Gastroesophageal sphincter (tissue), 4 donors: ENCODE results near the gene DYRK2. TPM values are rescaled to one million over a fixed set of nuclear protein-coding genes. Genes with fewer than 3 reads are reported as not detected.

Experiments used
- ATAC-seq: fragments of 150-250 bp; one replicate; pipeline ENCODE4 v1.9.1; 2016; ENCODE audit warnings: mild to moderate bottlenecking, moderate library complexity
- H3K27ac ChIP-seq, 4 donors: fragments of 200-600 bp; sonication (generic) in 3 of 4; 1 replicate in 3 of 4; 2 replicates in 1 of 4; pipeline ENCODE4 v1.5.1; 2016 to 2019
- H3K27me3 ChIP-seq: fragments of 200-600 bp; sonication (generic); one replicate; pipeline ENCODE4 v1.5.1; 2019
- H3K36me3 ChIP-seq, 2 donors: fragments of 200-600 bp; sonication (generic); one replicate each; pipeline ENCODE4 v1.5.1; 2019; ENCODE audit warnings: control low read depth in 1 of 2
- H3K4me1 ChIP-seq, 3 donors: fragments of 200-600 bp; sonication (generic); 1 replicate in 2 of 3; 2 replicates in 1 of 3; pipeline ENCODE4 v1.5.1; 2016 to 2019; ENCODE audit warnings: control low read depth in 2 of 3
- H3K4me3 ChIP-seq, 2 donors: fragments of 200-600 bp; sonication (generic); one replicate each; pipeline ENCODE4 v1.5.1; 2019; ENCODE audit warnings: mild to moderate bottlenecking in 1 of 2, moderate library complexity in 1 of 2
- H3K9me3 ChIP-seq, 3 donors: fragments of 200-600 bp; sonication (generic); one replicate each; pipeline ENCODE4 v1.5.1; 2017 to 2019; ENCODE audit warnings: control low read depth in 2 of 3
- EP300 ChIP-seq: sonication (generic); formaldehyde crosslinking; IDR thresholded peaks from one replicate; pipeline ENCODE4 v1.6.1; 2017; ENCODE audit warnings: antibody characterized with exemption, mild to moderate bottlenecking
- POLR2A ChIP-seq, 2 donors: fragments of 450-650 bp; IDR thresholded peaks; one replicate each; pipeline ENCODE4 v1.6.1; 2017; ENCODE audit warnings: antibody characterized with exemption in 2 of 2, mild to moderate bottlenecking in 2 of 2, moderate library complexity in 1 of 2
- POLR2AphosphoS5 ChIP-seq: sonication (generic); formaldehyde crosslinking; IDR thresholded peaks from one replicate; pipeline ENCODE4 v1.6.1; 2017; ENCODE audit warnings: antibody characterized with exemption
- WGBS, 2 donors: methylation state at CpG; one replicate each; pipeline ENCODE4 v1.1.5; 2018; ENCODE audit warnings: low coverage in 1 of 2; 5-methylcytosine and 5-hydroxymethylcytosine counted together
- total RNA-seq, 4 donors: library from RNA; depleted of rRNA; stranded (reverse); fragments of >200 nt; gene quantifications; one replicate each; pipeline ENCODE4 v1.1.0, GENCODE V29; 2016
- TF ChIP-seq, protein P1 (sequence below), 4 experiments: fragments of 200-600 bp in 2 of 4; fragments of 450-650 bp in 2 of 4; sonication (generic) in 1 of 4; IDR thresholded peaks; one replicate each; pipeline ENCODE4 v1.5.1; 2017 to 2019; ENCODE audit warnings: antibody characterized with exemption in 4 of 4, mild to moderate bottlenecking in 2 of 4, moderate library complexity in 2 of 4

The DYRK2 gene
- total RNA-seq, 4 donors from 2014 or later: 24.0 to 58.2 (median 32.2) TPM

DNA sequence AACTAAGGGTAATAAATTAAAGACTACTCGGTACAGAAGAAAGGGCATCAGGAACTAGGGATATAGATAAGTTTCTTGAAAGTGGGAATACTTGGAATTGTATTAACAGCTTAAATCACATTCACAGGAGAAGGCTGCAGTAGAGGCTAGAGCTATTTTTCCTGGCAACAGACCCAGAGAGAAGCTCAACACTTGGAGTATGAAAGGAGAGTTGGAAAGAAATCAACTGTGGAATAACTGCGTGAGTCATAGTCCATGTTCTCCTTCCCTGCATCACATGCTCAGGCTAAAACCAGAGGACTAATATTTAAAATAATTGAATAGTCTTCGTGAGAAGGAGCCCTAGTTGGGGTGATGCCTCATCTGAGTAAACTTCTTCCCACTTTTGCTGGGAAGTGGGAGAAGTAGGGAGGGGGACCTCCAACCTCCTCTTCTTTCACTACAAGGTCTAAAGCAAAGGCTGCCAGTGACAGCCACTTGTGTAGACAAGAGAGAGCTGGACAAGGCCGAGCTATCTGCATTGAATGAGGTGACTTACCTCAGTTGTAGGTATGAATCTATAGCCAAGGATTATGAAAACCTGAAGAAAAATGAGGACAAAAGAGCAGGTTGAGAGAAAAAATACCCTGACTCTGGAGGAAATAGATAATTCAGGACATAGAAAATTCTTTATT, 32.7 kb downstream of the DYRK2 start:
- peak; percentile 91 for ATAC-seq
- no peaks in the 10 kb centered on the region for H3K36me3 ChIP-seq
- peaks cover 0 to 25% (median 5%) of the 10 kb centered on the region in 3 donors for H3K4me1 ChIP-seq
- WGBS, 2 donors: 10 to 20% methylated on average over 3 of the region's 4 CpGs
- TF ChIP-seq POLR2AphosphoS5: peak; percentile 82
- TF ChIP-seq, protein P1, sequence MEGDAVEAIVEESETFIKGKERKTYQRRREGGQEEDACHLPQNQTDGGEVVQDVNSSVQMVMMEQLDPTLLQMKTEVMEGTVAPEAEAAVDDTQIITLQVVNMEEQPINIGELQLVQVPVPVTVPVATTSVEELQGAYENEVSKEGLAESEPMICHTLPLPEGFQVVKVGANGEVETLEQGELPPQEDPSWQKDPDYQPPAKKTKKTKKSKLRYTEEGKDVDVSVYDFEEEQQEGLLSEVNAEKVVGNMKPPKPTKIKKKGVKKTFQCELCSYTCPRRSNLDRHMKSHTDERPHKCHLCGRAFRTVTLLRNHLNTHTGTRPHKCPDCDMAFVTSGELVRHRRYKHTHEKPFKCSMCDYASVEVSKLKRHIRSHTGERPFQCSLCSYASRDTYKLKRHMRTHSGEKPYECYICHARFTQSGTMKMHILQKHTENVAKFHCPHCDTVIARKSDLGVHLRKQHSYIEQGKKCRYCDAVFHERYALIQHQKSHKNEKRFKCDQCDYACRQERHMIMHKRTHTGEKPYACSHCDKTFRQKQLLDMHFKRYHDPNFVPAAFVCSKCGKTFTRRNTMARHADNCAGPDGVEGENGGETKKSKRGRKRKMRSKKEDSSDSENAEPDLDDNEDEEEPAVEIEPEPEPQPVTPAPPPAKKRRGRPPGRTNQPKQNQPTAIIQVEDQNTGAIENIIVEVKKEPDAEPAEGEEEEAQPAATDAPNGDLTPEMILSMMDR (IDR thresholded peaks at IDR 0.05): no peak
- no peak overlapping the region for H3K4me3 ChIP-seq
- H3K27ac ChIP-seq: peak overlapping the region; percentile 55 to 79 (median 62)
- no peaks in the 10 kb centered on the region for H3K9me3 ChIP-seq
- no peaks in the 10 kb centered on the region for H3K27me3 ChIP-seq

DNA sequence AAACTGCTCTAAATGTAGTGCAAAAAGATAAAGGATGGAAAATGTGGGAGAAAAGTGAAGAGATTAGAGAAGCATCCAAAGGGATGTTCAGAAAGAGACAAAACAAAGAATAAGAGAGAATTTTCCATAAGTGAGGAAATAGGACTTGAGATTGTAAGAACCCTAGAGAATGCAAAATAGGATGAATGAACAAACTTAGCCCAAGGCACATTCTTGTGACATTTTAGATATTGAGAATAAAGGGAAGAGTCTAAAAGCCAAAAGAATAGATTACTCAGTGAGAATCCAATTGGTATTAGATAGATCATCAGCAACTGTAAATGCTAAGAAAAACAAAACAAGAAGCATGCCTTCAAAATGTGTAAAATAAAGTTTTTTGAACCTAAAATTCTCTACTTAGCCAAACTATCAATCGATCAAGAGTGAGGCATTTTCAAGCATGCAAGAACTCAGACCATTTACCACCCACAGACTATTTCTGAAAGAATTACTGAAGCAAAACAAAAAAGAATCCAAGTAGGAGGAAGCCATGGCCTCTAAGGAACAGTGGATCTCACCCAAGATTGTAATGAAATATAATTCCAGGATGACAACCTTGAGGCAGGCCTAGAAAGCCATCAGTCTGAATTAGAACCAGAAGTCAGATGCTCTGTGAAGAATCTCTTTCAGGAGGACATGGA, 33.5 kb downstream of the DYRK2 start:
- TF ChIP-seq EP300 (no peak), POLR2AphosphoS5 (no peak), POLR2A (IDR thresholded peaks at IDR 0.05) (no peak)
- TF ChIP-seq, protein P1 (IDR thresholded peaks at IDR 0.05): no peak
- no peak overlapping the region for H3K4me3 ChIP-seq
- H3K27me3 ChIP-seq: no peaks in the 10 kb centered on the region
- H3K9me3 ChIP-seq: no peaks in the 10 kb centered on the region
- peaks cover 0 to 25% (median 5%) of the 10 kb centered on the region in 3 donors for H3K4me1 ChIP-seq
- ATAC-seq: no peak
- peak overlapping the region in 2 of 4 donors; percentile 66 to 79 for H3K27ac ChIP-seq
- H3K36me3 ChIP-seq: no peaks in the 10 kb centered on the region
- 82% methylated on average over 1 of the region's 1 CpG for WGBS, 2 donors

DNA sequence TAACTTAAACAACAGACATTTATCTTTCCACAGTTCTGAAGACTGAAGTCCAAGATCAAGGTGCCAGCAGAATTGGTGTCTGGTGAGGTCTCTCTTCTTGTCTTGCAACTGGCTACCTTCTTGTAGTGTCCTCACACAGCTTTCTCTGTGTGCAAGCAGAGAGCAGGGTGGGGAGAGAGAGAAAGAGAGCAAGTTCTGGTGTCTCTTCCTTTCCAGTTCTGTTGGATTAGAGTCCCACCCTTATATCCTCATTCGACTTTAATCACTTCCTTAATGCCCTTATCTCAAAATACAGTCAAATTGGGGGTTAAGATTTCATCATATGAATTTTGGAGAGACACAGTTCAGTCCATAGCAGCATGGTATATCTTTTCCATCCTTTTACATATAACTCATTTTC, 40.8 kb downstream of the DYRK2 start:
- H3K27me3 ChIP-seq: no peaks in the 10 kb centered on the region
- H3K4me3 ChIP-seq: no peak overlapping the region
- H3K4me1 ChIP-seq: no peaks in the 10 kb centered on the region
- no peaks in the 10 kb centered on the region for H3K36me3 ChIP-seq
- no peaks in the 10 kb centered on the region for H3K9me3 ChIP-seq
- no peak for ATAC-seq
- WGBS, 2 donors: 58 to 62% methylated on average over 1 of the region's 1 CpG
- TF ChIP-seq POLR2AphosphoS5 (no peak), EP300 (no peak), POLR2A (IDR thresholded peaks at IDR 0.05) (no peak)
- TF ChIP-seq, protein P1 (IDR thresholded peaks at IDR 0.05): no peak
- no peak overlapping the region for H3K27ac ChIP-seq

DNA sequence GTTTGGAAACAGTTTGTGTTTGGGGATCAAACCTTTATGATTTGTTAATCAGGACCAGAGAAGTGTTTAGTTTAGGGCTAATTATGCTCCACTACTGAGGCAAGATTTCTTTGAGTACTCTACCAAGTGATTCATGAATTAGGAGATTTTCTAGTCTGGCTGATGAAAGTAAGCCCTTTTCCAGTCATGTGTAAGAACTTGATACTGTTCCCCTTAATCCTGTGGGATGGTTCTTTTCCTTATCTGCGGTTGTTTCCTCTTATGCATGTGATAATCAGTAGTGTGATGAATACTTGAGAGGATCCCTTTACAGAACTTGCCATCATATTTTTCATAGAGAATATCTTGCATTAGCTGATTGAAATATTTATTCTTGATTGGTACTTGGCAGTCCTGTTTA, 42.1 kb downstream of the DYRK2 start:
- no peaks in the 10 kb centered on the region for H3K9me3 ChIP-seq
- no peak for TF ChIP-seq POLR2AphosphoS5
- no peak for TF ChIP-seq EP300
- TF ChIP-seq, protein P1 (IDR thresholded peaks at IDR 0.05): no peak
- TF ChIP-seq POLR2A (IDR thresholded peaks at IDR 0.05): no peak
- H3K4me3 ChIP-seq: no peak overlapping the region
- ATAC-seq: no peak
- WGBS, 2 donors: 90 to 100% methylated on average over 1 of the region's 1 CpG
- H3K4me1 ChIP-seq: no peaks in the 10 kb centered on the region
- H3K27ac ChIP-seq: no peak overlapping the region
- no peaks in the 10 kb centered on the region for H3K27me3 ChIP-seq
- H3K36me3 ChIP-seq: no peaks in the 10 kb centered on the region

DNA sequence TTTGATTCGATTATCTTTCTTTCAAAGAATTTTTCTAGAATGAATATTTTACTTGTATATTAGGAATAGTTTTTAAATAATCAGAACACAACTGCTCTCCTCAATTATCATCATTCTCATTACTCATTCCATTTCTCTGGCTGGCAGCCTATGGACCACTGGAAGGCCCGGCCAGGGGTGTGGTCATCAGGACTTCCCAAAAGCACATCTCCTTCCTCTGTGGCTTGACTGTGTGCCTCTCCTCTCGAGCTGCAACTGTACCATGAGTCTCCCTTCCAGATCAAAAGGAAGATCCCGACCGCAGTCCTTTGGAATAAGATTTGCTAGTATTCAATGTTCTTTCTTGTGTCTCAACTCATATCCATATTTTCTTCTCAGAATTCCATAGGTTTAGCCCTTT, 42.7 kb downstream of the DYRK2 start:
- TF ChIP-seq, protein P1 (IDR thresholded peaks at IDR 0.05): no peak
- TF ChIP-seq EP300 (no peak), POLR2A (IDR thresholded peaks at IDR 0.05) (no peak), POLR2AphosphoS5 (no peak)
- Histone ChIP-seq H3K36me3 (no peaks in the 10 kb centered on the region), H3K4me3 (no peak overlapping the region), H3K27me3 (no peaks in the 10 kb centered on the region), H3K4me1 (no peaks in the 10 kb centered on the region), H3K9me3 (no peaks in the 10 kb centered on the region), H3K27ac (no peak overlapping the region)
- WGBS, 2 donors: 87 to 91% methylated on average over 5 of the region's 5 CpGs
- no peak for ATAC-seq
